SK-N-SH (cell line): ENCODE data around the gene PCK2. TPM values are rescaled to one million over a fixed set of nuclear protein-coding genes. Genes with fewer than 3 reads are reported as not detected.

Experiments used
- CTCF ChIA-PET: fragments of 300-600, 350-600 bp; formaldehyde crosslinking; extraction: SDS; loops from one replicate; lab custom pipeline; 2021; lab: Yijun Ruan, JAX
- POLR2A ChIA-PET: fragments of 350-600 bp; sonication (Branson Sonifier 250); formaldehyde crosslinking; extraction: SDS; loops from one replicate; lab custom pipeline; 2020; ENCODE audit warnings: antibody characterized with exemption, inconsistent platforms; lab: Yijun Ruan, JAX
- DNase-seq: peaks from one replicate; pipeline ENCODE4 v3.0.0; 2012
- H2AFZ ChIP-seq: fragments of 200-600 bp; sonication (generic); 2 replicates; pipeline ENCODE4 v1.8.1; 2016; ENCODE audit warnings: antibody characterized with exemption, mild to moderate bottlenecking, low read depth
- H3F3A ChIP-seq: fragments of 200-600 bp; sonication (generic); replicated peaks from 2 replicates; pipeline ENCODE3; 2016; ENCODE audit warnings: antibody characterized with exemption, mild to moderate bottlenecking; ENCODE audit not compliant: insufficient read depth
- H3K27ac ChIP-seq, 2 experiments: fragments of 200-500 bp in 1 of 2; fragments of 200-600 bp in 1 of 2; sonication (Bioruptor generic) in 1 of 2; sonication (generic), shearing (Covaris generic) in 1 of 2; 2 replicates each; pipeline versions ENCODE4 v1.5.1 to v1.6.1; 2014 to 2016; ENCODE audit warnings: low read depth in 2 of 2, inconsistent platforms in 1 of 2, low read length in 1 of 2, mild to moderate bottlenecking in 1 of 2, mixed read lengths in 1 of 2
- H3K27me3 ChIP-seq: fragments of 200-600 bp; sonication (generic), shearing (Covaris generic); 2 replicates; pipeline ENCODE4 v1.6.1; 2016; ENCODE audit warnings: mixed run types; ENCODE audit not compliant: insufficient read depth
- H3K36me3 ChIP-seq, 2 experiments: fragments of 200-500 bp in 1 of 2; fragments of 200-600 bp in 1 of 2; sonication (Bioruptor generic) in 1 of 2; sonication (generic) in 1 of 2; replicated peaks in 1 of 2; 2 replicates each; pipeline versions ENCODE3 to v1.5.1; 2014 to 2016; ENCODE audit warnings: low read length in 1 of 2, mild to moderate bottlenecking in 1 of 2; ENCODE audit not compliant: insufficient read depth in 2 of 2, control insufficient read depth in 1 of 2
- H3K4me1 ChIP-seq, 2 experiments: fragments of 200-500 bp in 1 of 2; fragments of 200-600 bp in 1 of 2; sonication (Bioruptor generic) in 1 of 2; sonication (generic), shearing (Covaris generic) in 1 of 2; 2 replicates each; pipeline versions ENCODE4 v1.5.1 to v1.6.1; 2014 to 2016; ENCODE audit warnings: low read depth in 1 of 2, low read length in 1 of 2, mixed run types in 1 of 2; ENCODE audit not compliant: insufficient read depth in 2 of 2, control insufficient read depth in 1 of 2
- H3K4me2 ChIP-seq: fragments of 200-600 bp; sonication (generic), shearing (Covaris generic); 2 replicates; pipeline ENCODE4 v1.6.1; 2017; ENCODE audit warnings: mixed run types
- H3K4me3 ChIP-seq, 2 experiments: fragments of 200-500 bp in 1 of 2; fragments of 200-600 bp in 1 of 2; sonication (Bioruptor generic) in 1 of 2; sonication (generic), shearing (Covaris generic) in 1 of 2; 2 replicates each; pipeline versions ENCODE4 v1.5.1 to v1.8.1; 2014 to 2016; ENCODE audit warnings: low read depth in 2 of 2, inconsistent platforms in 1 of 2, low read length in 1 of 2, mild to moderate bottlenecking in 1 of 2, mixed read lengths in 1 of 2, moderate library complexity in 1 of 2
- H3K79me2 ChIP-seq: fragments of 200-600 bp; sonication (generic); 2 replicates; pipeline ENCODE4 v1.8.1; 2017; ENCODE audit warnings: mild to moderate bottlenecking; ENCODE audit not compliant: insufficient read depth
- H3K9ac ChIP-seq: fragments of 200-600 bp; sonication (generic); 2 replicates; pipeline ENCODE4 v1.6.1; 2017; ENCODE audit warnings: mixed run types
- H3K9me2 ChIP-seq: fragments of 200-600 bp; sonication (generic); 2 replicates; pipeline ENCODE4 v1.6.1; 2017; ENCODE audit warnings: mixed run types
- H3K9me3 ChIP-seq: fragments of 200-600 bp; sonication (generic); 2 replicates; pipeline ENCODE4 v1.6.1; 2017; ENCODE audit warnings: mixed run types, mild to moderate bottlenecking, moderate library complexity
- H4K20me1 ChIP-seq: fragments of 200-600 bp; sonication (generic); 2 replicates; pipeline ENCODE4 v1.6.1; 2017; ENCODE audit warnings: mild to moderate bottlenecking, mixed run types; ENCODE audit not compliant: insufficient read depth
- CHD2 ChIP-seq: fragments of 150-350 bp; IDR thresholded peaks from 2 replicates; pipeline ENCODE4 v1.6.1; 2018; ENCODE audit warnings: low read length; ENCODE audit not compliant: partially characterized antibody
- FOSL2 ChIP-seq: IDR thresholded peaks from 2 replicates; pipeline ENCODE4 v1.4.0; 2012; ENCODE audit warnings: low read depth, mild to moderate bottlenecking, moderate library complexity, borderline replicate concordance
- GABPA ChIP-seq: IDR thresholded peaks from 2 replicates; pipeline ENCODE4 v1.4.0; 2012; ENCODE audit warnings: low read depth, mild to moderate bottlenecking
- JUND ChIP-seq: IDR thresholded peaks from 2 replicates; pipeline ENCODE4 v1.4.0; 2012
- MXI1 ChIP-seq: IDR thresholded peaks from 2 replicates; pipeline ENCODE4 v1.6.1; 2012; ENCODE audit warnings: mild to moderate bottlenecking, low read depth, low read length, improper control_type of control experiment
- NFIC ChIP-seq: IDR thresholded peaks from 2 replicates; pipeline ENCODE4 v1.4.0; 2012; ENCODE audit warnings: borderline replicate concordance
- POLR2AphosphoS5 ChIP-seq: IDR thresholded peaks from 2 replicates; pipeline ENCODE4 v1.6.1; 2012; ENCODE audit warnings: low read depth, low read length
- REST ChIP-seq: IDR thresholded peaks from 2 replicates; pipeline ENCODE4 v1.6.1; 2012; ENCODE audit warnings: mild to moderate bottlenecking, low read depth, low read length, moderate library complexity
- RFX5 ChIP-seq: IDR thresholded peaks from 2 replicates; pipeline ENCODE4 v1.6.1; 2012; ENCODE audit warnings: mild to moderate bottlenecking, improper control_type of control experiment, low read length
- SMC3 ChIP-seq: IDR thresholded peaks from 2 replicates; pipeline ENCODE4 v1.6.1; 2012; ENCODE audit warnings: low read depth, low read length, improper control_type of control experiment
- TCF12 ChIP-seq: IDR thresholded peaks from 2 replicates; pipeline ENCODE4 v1.4.0; 2012
- TEAD4 ChIP-seq: IDR thresholded peaks from 2 replicates; pipeline ENCODE4 v1.4.0; 2012; ENCODE audit warnings: mild to moderate bottlenecking, borderline replicate concordance; ENCODE audit not compliant: insufficient read depth
- YY1 ChIP-seq: IDR thresholded peaks from 2 replicates; pipeline ENCODE4 v1.4.0; 2012; ENCODE audit warnings: low read depth, mild to moderate bottlenecking
- WGBS: methylation state at CpG from one replicate; pipeline ENCODE4 v1.1.6; 2017; ENCODE audit warnings: low lambda C conversion rate; 5-methylcytosine and 5-hydroxymethylcytosine counted together
- polyA plus RNA-seq, 3 experiments: library from polyadenylated mRNA; depleted of rRNA; stranded (reverse); fragments of >200 nt; gene quantifications; 2 replicates each; pipeline ENCODE4 v1.2.3, GENCODE V29; 2012
- TF ChIP-seq, protein P1 (sequence below): IDR thresholded peaks from 2 replicates; pipeline ENCODE4 v1.4.0; 2012; ENCODE audit warnings: low read depth, borderline replicate concordance

The PCK2 gene
- polyA plus RNA-seq, 1 of the 3 experiments (the other 2 are of a cell fraction) = 16.6 TPM

DNA sequence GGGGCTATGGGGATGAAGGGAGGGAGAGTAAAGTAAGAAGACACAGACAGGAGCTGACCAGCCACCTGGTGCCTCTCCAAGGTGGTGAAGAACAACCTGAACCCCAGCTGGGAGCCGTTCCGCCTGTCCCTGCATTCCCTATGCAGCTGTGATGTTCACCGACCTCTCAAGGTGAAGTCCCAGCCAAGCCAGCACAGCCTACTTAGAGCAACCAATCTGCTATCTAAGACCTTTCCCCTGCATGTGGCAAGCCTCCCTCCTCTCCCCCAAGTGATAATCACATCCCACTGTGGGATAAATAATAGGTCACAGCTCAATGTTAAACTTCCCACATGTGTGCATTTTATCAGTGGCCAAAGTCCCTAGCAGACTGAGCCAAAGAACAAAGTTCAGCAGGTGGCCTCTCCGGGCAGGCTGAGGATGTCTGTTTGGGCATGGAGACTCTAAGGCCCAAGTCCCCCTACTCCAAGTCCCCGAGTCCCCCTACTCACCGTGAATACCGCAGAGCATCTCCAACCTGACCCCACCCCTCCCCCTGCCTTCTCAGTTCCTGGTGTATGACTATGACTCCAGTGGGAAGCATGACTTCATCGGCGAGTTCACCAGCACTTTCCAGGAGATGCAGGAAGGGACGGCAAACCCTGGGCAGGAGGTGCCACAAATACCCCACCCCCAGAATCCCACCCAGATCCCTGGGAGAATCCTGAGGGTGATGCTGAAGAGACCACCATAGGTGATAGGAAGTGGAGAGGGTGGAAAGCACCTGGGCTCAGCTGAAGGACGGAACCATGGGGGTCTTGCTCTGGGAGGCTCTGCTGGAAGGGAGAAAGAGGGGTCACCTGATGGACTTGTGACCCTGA lies 19.3 kb upstream of the PCK2 start (continued):
- no peak for TF ChIP-seq REST

DNA sequence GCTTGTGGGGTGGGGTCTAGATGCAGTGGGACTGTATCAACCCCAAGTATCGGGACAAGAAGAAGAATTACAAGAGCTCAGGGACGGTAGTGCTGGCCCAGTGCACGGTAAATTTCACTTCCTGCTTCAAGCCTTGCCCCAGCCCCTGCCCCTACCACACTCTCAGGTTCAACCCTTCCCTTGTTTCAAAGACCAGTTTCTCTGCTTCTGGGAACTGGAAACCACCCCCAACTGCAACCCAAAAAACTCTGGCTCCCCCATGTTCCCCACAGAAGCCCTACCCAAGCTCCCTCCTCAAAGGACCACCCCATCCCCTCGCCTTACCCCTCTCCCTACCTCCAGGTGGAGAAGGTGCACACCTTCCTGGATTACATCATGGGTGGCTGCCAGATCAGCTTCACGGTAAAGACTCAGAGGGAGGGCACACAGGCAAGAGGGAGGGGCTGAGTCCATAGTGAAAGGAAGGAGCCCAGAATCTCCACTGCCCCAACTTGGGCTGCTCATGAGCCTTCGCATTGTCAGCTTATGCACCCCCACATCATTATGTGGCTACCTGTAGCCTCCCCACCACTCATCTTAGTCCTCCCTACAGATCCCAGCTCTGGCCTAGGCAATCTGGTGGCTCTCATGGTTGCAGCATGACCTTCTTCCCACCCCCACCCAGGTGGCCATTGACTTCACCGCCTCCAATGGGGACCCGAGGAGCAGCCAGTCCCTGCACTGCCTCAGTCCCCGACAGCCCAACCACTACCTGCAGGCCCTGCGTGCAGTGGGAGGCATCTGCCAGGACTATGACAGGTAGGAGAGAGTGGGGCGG lies 18.4 kb upstream of the PCK2 start:
- peaks cover 0 to 21% of the 10 kb centered on the region in 2 experiments; a peak in 1 of 4 replicates for H3K4me1 ChIP-seq
- DNase-seq = no peak
- no peak overlapping the region for H3K27ac ChIP-seq
- CTCF ChIA-PET = interaction anchor here (1.2 to 42.8 kb wide), 3 partner anchors 9 to 24 kb away, joined by 4 to 1159 read pairs (median 284); partner anchors contain the start of gene PCK2
- no peak overlapping the region for H2AFZ ChIP-seq
- no peak for TF ChIP-seq FOSL2
- TF ChIP-seq SMC3 = no peak
- no peak for TF ChIP-seq JUND
- TF ChIP-seq TCF12 = no peak
- TF ChIP-seq MXI1 = no peak
- TF ChIP-seq NFIC = no peak
- no peak for TF ChIP-seq GABPA
- TF ChIP-seq TEAD4 = no peak
- no peak for TF ChIP-seq CHD2
- no peaks in the 10 kb centered on the region for H3K9me2 ChIP-seq
- POLR2A ChIA-PET = no interaction called here
- no peaks in the 10 kb centered on the region for H4K20me1 ChIP-seq
- H3K9ac ChIP-seq = no peak overlapping the region
- no peak overlapping the region for H3K4me2 ChIP-seq
- H3K79me2 ChIP-seq = no peaks in the 10 kb centered on the region
- H3K9me3 ChIP-seq = no peaks in the 10 kb centered on the region
- no peaks in the 10 kb centered on the region for H3F3A ChIP-seq
- no peaks in the 10 kb centered on the region; the same call in 1 of the 2 replicates for H3K27me3 ChIP-seq
- H3K36me3 ChIP-seq = no peaks in the 10 kb centered on the region
- no peak overlapping the region for H3K4me3 ChIP-seq
- 68% methylated on average over 10 of the region's 11 CpGs for WGBS

GRCh38 chr14:24076302-24076601 lies 17.9 kb upstream of the PCK2 start:
- Histone ChIP-seq H3K36me3 (no peaks in the 10 kb centered on the region), H3F3A (no peaks in the 10 kb centered on the region), H3K9me2 (no peaks in the 10 kb centered on the region), H3K4me3 (no peak overlapping the region), H3K27ac (no peak overlapping the region), H3K4me1 (peaks cover 0 to 23% of the 10 kb centered on the region in 2 experiments; a peak in 1 of 4 replicates), H3K4me2 (no peak overlapping the region), H4K20me1 (no peaks in the 10 kb centered on the region), H2AFZ (no peak overlapping the region), H3K9ac (no peak overlapping the region), H3K27me3 (no peaks in the 10 kb centered on the region; the same call in 1 of the 2 replicates), H3K9me3 (no peaks in the 10 kb centered on the region), H3K79me2 (no peaks in the 10 kb centered on the region)
- ChIA-PET POLR2A (no interaction called here), CTCF (interaction anchor here (1.2 to 42.8 kb wide), 3 partner anchors 9 to 24 kb away, joined by 4 to 1159 read pairs (median 284); partner anchors contain the start of gene PCK2)
- DNase-seq = no peak
- WGBS = 70% methylated on average over 10 of the region's 10 CpGs
- TF ChIP-seq RFX5 (no peak), TEAD4 (no peak), POLR2AphosphoS5 (no peak), REST (no peak), YY1 (no peak)
- TF ChIP-seq, protein P1, sequence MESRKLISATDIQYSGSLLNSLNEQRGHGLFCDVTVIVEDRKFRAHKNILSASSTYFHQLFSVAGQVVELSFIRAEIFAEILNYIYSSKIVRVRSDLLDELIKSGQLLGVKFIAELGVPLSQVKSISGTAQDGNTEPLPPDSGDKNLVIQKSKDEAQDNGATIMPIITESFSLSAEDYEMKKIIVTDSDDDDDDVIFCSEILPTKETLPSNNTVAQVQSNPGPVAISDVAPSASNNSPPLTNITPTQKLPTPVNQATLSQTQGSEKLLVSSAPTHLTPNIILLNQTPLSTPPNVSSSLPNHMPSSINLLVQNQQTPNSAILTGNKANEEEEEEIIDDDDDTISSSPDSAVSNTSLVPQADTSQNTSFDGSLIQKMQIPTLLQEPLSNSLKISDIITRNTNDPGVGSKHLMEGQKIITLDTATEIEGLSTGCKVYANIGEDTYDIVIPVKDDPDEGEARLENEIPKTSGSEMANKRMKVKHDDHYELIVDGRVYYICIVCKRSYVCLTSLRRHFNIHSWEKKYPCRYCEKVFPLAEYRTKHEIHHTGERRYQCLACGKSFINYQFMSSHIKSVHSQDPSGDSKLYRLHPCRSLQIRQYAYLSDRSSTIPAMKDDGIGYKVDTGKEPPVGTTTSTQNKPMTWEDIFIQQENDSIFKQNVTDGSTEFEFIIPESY = no peak
